CD1c-positive myeloid dendritic cell (primary cell): ENCODE measurements around the gene COQ2.
A peak's percentile ranks its signal among the peaks of the same experiment; 100 is the strongest.
"Not testable (repeated sequence)": the region's sequence is repeated elsewhere in the genome, so short reads cannot be mapped to it uniquely, and the experiment has no call there.

Experiments used
- DNase-seq: peaks from one replicate; pipeline ENCODE4 v3.0.0-alpha.2; 2016; ENCODE audit errors: extremely low spot score

Gene COQ2

GRCh38 chr4:83248486-83248885 lies 36.1 kb downstream of the COQ2 start:
- no peak for DNase-seq

GRCh38 chr4:83247415-83248357 lies 36.9 kb downstream of the COQ2 start:
- no peak for DNase-seq

- no peak for DNase-seq
Measured at GRCh38 chr4:83241132-83241531, 43.5 kb downstream of the COQ2 start.

- peak; percentile 92 for DNase-seq
Measured at GRCh38 chr4:83240379-83240875, 44.2 kb downstream of the COQ2 start.

GRCh38 chr4:83238393-83239248 lies 46.0 kb downstream of the COQ2 start:
- DNase-seq: no peak

GRCh38 chr4:83237591-83237990 lies 47.0 kb downstream of the COQ2 start:
- DNase-seq: no peak

GRCh38 chr4:83235645-83236133 lies 48.9 kb downstream of the COQ2 start:
- not testable (repeated sequence) for DNase-seq

- no peak for DNase-seq
Measured at GRCh38 chr4:83234902-83235644, 49.5 kb downstream of the COQ2 start.

- not testable (repeated sequence) for DNase-seq
Measured at GRCh38 chr4:83234387-83234786, 50.2 kb downstream of the COQ2 start.

GRCh38 chr4:83232082-83232481 lies 52.5 kb downstream of the COQ2 start:
- no peak for DNase-seq

GRCh38 chr4:83231620-83232076 lies 53.0 kb downstream of the COQ2 start:
- DNase-seq: peak; percentile 79

GRCh38 chr4:83230928-83231327 lies 53.7 kb downstream of the COQ2 start:
- peak; percentile 46 for DNase-seq

GRCh38 chr4:83229791-83230190 lies 54.8 kb downstream of the COQ2 start:
- no peak for DNase-seq

- DNase-seq: no peak
Measured at GRCh38 chr4:83228231-83228630, 56.4 kb downstream of the COQ2 start.

GRCh38 chr4:83224502-83225197 lies 59.9 kb downstream of the COQ2 start:
- no peak for DNase-seq

- no peak for DNase-seq
Measured at GRCh38 chr4:83223781-83224180, 60.8 kb downstream of the COQ2 start.

- no peak for DNase-seq
Measured at GRCh38 chr4:83221897-83222441, 62.6 kb downstream of the COQ2 start.

GRCh38 chr4:83219344-83220331 lies 65.0 kb downstream of the COQ2 start:
- no peak for DNase-seq
